Stimulated activated CD4-positive, alpha-beta T cell treated with anti-CD3 and anti-CD28 coated beads, Interleukin-4, amount 100 ng/mL, for 4 hours (primary cell): ENCODE data around the gene ARHGAP15.

Experiments used
- DNase-seq, 2 experiments: peaks; one replicate each; pipeline ENCODE4 v3.0.0-alpha.2; 2020

ARHGAP15 gene

DNA sequence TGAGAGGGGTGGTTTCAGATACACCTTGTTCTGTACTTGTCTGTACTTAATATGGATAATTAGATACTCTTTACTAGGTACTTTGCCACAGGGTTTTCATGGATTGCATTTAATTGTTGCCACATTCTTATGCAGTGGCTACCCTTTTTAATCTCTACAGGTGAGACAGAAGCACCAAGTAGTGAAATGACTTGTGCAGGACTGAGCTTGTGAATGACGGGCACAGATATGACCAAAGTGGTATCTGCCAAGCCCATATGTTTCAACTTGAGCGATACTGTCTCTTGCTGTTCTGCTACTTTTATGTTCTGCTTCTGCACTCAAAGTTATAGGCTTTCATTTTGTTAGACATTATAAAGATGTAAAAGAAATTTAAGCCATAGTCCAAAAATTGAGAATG is 288.2 kb downstream of the ARHGAP15 start:
- no peak for DNase-seq

DNA sequence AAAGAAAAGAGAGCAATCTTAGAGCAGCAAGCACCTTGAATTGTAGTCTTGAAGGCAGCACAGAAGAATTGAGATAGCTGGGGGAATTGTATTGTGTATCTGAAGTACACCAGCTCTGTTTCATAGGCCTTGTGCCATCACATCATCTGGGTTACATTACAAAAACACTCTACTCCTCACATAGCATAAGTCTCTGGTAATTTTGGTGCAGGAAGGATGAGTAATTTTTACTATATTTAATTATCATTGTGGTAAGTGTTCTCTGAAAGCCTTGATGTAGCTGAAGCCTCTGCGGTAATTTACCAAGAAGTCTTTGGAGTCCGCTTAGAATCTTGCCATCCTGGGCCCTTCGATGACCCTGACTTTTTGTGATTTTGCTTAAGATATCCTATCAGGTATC is 291.1 kb downstream of the ARHGAP15 start:
- no peak for DNase-seq

DNA sequence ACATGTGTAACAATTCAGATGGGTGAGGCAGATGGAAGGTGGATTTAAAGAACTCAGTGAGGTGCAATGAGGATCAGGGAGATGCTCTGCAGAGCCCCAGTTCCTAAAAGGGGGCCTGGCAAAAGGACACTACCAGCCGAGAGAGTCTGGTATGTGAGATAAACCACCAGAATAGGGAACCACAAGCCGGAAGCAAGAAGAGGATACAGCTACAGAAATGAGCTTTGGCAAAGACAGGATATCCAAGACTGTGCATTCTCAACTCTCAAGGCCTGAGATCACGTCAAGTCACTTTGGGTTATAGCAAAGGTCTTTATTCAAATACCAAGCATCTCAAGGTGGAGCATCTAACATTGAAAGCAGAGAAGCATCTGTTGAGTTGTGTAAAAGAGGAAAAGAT is 293.5 kb downstream of the ARHGAP15 start:
- no peak for DNase-seq

DNA sequence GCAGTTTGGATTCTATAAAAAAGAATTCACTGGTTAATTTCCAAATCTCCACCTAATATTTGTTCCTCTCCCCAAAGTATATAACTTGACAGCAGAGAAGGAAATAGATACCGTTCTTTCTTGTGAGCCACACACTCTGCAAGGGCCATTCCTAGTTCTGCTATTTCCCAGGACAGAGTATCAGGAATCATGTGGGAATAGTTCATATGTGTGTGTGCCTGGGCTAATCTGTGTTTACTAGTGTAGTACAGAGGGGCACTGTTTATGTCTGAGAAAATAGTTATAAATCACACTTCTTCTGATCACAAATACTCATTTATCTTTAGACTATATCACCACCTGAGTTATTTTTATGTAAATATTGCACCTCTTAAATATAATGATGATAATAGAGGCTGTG is 296.7 kb downstream of the ARHGAP15 start:
- DNase-seq, result no peak

DNA sequence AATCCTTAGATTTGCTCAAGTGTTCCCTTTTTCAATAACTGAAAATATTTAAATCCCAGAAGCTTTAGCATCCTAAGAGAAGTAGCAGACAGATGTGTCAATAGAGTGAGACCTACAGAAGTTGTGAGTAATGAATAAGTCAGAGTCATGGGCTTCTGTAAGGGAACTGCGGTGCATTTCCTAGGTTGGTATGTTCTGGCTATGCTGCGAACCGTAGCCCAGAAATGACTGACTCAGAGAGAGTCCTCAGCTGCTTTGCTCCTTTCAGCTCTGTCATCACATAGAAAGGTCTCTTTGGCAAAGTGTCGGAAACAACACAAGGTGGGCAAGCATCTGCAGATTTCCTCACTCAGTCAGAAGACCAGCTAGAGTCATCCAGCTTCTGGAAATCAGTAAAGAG is 297.1 kb downstream of the ARHGAP15 start:
- DNase-seq, result no peak

DNA sequence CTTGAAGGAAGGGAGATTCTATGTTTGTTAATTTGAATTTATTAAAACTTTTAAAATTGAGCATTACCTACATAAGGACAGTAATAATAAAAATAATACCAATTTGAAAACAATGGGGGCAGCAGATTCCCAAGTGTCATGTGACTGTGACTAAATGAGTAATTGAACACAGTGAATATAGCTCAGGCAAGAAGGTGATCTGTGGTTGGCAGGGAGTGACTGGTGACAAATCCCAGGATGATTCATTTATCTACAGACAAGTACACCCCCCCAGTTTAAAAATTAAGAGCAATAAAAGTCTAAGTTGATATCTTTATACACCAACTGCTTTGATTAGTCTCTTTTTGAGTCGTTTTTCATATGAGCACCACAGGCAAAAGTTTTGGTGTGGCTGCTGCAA is 299.5 kb downstream of the ARHGAP15 start:
- peak in 1 of 2 experiments; percentile 41 for DNase-seq

DNA sequence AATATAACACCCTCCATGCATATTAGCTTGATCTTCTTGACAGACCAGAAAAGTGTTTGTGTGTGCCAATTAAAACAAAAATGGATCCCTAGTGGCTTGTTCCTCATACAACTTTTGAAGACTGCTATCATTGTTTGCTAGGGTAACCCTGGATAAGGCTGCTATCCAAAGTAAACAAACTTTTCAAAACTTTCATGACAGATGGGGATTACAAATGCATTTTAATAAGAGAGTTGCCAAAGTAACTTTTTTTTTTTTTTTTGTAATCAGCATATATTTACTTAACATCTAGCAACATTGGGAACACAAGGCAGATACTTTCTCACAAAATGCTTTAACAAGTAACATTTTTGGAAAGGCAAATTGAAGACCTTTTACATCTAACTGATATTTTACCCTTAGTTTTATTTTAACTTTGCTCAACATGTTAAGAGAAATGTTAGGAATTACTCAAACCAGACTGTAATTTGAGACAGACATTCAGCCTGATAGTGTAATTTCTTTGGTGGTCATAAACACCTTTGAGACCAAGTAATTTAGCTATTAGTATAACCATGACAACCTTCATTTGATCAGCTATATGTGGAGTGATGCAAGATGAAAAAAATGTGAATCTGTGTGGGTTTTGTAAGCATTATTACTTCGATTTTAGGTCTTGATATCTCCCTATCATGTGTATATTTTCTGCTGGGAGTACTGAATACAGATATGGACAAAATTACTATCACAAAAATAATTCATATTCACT is 300.9 kb downstream of the ARHGAP15 start:
- no peak for DNase-seq

DNA sequence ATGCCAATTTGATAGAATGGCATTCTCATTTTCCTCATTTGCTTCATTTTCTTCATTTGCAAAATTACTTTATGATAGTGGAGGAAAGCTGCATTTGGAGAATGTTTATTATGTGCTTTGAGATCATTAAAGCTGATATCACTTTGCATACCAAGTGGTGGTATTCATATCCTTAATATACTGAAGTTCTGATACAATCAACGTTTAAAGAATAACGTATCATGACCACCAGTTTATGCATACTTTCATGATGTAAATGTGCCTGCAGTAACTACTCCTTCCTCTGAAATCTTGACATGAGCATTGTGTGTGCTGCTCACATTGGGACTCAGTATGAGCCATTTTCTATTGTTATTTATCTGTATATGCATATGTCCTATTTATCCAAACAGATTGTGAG is 302.1 kb downstream of the ARHGAP15 start:
- DNase-seq, result no peak

DNA sequence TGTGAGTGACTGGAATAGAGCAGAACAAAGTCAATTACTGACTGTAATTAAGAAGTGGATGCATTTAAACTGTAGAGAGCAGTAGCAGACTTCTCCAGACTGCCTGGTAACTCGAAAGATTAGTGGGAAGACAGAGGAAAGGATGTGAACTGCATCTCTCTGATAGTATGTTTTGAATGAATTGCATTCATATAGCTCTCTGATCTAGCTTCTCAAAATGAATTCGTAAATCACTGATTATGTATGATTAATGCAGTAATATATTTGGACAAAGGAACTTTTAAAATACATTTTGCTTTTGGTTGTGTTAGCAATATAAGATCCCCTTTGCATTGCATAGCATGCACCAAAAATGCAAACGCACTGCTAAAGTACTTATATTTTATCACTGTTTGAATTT is 304.0 kb downstream of the ARHGAP15 start:
- DNase-seq, result no peak

DNA sequence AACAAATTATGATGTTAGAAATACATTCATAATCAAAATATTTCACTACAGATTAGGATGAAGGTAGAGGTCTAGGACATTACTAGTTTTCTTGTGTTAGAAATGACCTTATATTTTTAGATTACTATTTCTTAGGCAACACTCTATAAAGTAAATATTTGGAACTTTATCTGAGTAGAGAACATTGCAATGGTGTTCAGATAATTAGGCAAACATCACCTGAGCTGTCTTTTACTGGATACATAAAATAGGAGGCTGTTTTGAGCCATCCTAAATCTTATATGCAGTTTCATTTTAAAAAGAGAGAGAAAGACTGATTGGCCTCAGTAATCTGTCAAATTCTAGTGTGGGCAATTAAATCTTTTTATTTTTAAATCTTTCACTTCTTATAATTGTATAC is 304.6 kb downstream of the ARHGAP15 start:
- DNase-seq, result no peak

DNA sequence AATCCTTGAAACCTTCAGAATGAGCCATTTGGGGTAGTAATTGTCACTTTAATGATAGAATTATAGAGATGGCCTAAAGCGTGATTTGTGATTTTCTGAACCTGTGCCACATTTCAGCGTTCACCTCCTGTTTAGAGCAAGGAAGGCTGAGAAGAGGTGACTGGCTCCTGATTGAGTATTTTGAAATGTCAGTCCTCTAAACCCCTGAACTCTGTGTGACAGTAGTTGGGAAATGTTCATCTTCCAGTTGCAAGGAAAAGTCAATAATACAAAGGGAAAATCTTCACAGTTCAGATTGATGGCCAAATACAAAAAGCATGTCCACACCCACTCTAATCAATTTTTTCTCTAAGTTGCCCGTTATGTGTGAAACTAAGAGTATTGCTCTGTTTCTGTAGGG is 305.2 kb downstream of the ARHGAP15 start:
- DNase-seq, result no peak

DNA sequence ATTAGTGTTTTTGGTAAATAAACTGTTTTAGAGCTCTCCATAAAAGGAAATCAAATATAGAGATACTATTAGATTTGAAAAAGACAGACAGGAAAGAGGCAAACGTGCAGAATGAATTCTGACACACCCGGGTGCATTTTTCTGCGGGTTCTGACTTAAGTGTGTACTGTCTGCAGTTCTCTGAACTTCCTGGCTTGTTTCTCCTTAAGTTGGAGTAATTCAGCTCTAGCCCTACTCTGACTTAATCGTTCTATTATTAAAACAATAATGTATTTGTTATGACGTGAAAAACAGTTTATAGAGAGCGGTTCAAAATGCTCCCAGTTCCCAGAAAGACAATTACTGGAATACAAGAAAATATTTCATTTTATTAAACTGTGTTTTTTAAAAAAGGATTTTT is 305.9 kb downstream of the ARHGAP15 start:
- DNase-seq, result no peak

DNA sequence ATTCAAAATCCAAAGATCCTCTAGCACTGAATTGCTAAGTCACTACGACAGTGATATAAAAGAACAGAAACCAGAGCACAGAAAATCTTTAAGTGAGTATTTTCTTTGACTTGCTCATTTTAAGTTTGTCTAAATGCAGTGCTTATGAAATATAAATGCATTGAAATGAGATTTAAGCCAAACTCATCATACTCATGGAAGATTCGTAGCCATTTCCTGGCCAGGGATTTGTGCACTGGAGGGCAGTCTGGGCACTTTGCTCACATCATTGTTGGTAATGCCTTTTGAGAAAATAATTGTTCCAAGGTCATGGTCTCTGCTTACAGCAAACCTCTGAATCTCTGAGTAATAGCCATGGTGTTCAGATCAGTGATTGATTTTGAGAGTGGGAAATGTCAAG is 307.7 kb downstream of the ARHGAP15 start:
- no peak for DNase-seq

DNA sequence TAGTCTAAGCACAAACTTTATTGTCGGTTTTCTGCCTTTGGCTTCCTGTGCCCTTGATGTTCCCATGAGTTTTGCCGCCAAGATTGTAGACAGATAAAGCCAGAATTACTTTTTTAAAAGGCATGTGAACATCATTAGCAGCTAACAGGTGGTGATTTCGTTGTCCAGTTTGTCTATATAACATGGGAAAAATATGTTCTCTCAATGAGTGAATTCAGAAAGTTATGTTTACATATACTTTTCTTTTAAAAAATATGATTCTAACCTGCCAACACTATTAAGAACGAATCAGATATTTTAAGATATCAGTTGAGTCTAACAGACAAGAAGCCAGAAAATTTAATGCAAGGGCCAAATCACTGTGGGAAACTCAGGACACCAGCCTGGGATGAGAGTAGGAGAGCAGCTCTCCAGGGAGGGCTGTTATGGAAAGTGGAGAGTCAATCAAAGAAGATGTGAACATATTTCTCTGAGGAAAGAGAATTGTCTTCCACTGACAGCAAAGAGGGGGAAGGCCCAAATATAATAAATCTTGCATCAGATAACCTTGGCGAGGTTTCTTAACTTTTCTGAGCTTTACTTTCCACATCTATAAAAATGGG is 311.3 kb downstream of the ARHGAP15 start:
- DNase-seq, result no peak

DNA sequence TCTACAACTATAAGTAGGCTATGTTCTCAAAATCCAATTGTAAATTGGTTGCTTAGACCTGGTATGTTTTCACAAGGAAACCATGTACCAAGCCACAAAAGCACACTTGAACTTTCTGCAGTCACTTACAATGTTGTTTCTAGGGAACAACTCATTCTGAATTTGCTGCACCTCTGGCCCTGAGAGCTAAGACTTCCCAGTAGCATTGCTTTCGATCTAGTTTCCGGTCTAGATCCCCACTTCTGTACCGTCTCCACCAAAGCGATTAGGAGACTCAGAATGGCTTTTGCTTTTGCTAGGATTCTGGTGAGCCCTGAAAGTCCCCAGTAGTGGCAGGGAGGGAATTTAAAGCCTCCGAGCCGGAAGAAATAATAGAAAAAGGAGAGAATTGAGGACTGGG is 313.0 kb downstream of the ARHGAP15 start:
- no peak for DNase-seq

DNA sequence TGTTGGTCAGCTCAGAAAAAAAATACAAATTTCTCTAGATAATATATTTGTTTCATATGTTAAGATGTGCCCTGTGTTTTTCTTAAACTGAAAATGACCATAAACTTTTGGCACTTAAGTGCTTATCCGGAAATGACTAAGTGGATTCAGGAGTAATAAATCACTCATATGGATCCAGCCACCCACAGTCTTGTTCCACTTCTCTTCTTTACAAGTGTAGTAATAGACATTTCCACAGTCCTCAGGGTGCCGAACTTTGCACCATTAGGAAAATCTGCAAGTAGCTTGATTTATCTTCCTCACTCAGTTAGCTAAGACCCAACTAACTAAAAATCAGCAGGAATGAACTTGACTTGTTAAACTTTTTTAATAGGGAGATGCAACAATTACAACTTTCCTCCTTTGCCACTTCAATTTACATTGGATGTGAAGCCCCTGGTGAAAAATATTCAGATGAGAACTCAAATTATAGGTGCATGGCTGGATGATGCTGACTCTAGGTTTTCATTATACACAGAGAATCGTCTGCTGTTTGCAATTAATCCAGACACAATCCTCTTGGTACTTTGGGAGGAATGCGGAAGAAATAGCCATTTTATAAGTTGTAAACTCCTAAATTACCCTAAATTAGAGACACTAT is 322.5 kb downstream of the ARHGAP15 start:
- no peak for DNase-seq

DNA sequence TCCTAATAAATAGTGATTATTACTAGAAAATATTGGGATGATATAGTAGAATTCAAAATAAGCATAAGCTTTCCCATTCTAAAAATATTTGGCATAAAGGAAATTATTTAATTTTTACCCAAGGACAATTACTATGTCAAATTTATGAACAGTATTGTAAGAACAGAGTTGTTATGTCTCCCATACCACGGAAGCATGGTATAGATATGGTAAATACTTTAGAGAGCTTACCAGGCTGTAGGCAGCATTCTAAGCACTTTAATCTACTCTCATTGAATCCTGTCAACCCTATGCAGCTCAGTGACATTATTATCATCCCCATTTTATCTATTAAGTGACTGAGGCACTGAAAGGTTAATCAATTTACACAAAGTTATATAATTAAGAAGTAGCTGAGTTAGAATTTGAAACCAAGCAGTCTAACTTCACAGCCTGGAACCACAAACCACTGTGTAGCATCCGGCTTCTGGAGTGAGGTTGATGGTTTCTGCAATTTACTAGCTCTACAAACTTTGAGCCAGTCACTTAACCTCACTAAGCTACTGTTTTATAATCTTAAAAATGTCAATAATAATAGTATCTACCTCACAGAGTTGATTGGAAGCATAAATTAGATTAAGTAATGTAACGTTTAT is 323.7 kb downstream of the ARHGAP15 start:
- DNase-seq, result peak in 1 of 2 experiments; percentile 19

DNA sequence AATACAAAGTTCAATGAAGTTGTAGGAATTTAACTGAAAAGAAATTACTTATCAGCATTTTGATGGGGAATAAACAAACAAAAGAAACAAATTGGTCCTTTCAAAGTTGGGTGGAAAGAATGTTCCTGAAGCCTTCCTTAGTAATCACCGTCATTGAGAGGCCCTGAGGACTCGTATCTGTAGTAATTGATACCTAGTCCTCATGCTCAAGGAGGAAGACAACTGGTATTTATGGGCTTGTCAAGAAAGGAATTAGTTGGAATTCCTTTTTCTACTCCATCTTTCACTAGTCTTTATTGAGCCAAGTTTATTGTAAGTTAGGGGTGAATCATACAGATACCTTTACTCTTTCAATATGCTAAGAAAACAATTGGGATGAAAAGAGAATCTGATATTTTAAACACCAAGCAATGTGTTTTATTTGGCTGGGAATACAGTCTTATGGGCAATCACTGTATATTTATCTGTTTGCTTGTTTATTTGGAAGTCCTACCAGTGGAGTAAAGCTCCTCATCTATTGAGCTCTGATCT is 324.8 kb downstream of the ARHGAP15 start:
- DNase-seq, result no peak

DNA sequence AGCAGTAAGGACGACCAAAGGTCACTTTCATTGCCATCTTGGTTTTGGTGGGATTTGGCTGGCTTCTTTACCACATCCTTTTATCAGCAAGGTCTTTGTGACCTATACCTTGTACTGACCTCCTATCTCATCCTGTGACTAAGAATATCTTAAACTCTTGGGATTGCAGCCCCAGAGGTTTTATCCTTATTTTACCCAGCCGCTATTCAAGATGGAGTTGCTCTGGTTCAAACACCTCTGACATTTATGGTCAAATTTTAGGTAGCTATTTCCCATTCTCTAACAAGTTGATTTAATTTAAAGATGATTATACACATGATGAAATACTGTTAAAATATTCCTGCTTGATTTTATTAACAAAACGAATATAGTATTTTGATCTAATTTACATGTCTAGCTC is 326.1 kb downstream of the ARHGAP15 start:
- no peak for DNase-seq

DNA sequence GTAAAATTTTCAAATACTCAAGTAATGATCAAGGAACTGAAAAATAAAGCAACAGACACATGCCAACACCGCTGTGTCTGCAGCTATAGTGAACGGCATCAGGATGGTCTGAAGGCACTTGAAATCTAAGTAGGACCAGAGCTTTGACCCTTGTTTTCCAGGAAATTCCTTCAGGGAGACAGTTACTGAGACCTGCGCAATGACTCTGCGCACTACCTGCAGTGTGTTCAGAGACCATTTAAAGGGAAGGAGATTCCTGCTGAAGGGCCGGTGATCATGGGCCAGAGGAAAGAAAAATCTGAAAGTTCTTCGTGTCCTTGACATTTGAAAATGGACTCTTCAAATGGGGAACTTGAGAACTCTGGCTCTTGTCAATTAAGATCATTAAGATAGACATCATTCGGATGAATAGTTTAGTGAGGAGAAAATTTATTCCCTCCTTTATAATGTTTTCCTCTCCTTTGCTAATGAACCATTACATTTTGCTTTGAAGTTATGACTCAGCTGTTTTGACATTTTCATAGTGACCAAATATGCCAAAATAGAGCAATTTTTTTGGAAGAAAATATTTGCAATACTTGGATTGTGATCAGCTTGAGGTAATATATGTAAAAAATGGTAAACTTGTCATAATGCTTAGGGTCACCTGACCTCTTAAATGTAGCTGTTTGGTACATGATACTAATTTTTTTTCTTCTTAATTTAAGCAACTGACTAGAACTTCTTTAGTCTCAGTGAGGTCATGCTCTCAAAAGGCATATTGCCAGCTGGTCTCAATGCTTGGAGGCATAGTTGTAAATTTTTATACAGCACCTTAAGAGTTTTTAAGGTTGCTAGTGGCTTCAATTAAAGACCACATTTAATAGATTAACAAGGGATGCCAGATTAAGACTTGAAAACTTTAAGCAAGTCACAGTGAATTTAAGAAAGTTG is 329.3 kb downstream of the ARHGAP15 start:
- no peak for DNase-seq

DNA sequence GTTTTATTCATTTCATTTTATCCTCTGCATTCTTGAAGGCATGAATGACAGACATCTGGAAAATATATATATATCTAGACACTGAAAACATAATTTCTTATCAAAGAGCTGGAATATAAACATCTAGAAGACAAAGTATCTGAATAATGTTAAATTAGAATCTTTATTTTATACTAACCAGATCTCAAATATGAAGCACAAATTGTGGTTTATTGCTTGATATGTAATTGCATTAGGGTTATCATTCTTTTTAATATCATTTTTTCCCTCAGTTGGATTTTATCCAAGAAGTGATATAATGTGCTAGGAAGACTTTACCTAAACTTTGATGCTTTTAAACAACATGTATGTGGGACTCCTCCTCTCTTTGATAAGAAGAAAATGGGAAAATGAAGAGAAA is 331.2 kb downstream of the ARHGAP15 start:
- DNase-seq, result no peak

DNA sequence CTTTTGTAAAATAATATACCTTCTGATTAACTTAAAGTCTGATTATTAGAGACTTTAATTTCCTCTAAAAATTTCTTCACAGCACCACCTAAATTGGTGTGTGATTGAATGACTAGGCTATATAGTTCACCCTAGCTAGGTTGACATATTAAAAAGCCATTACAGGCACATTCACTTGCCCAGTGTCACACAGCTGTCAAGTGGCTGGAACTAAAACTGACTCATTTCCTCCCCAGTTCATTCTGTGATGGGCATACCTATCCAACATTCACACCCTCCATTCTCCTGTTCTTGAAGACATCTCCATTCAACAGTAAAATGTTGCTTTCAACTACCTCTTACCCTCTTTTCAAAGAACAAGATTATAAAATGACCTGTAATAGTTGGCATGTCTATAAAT is 334.5 kb downstream of the ARHGAP15 start:
- DNase-seq, result no peak

DNA sequence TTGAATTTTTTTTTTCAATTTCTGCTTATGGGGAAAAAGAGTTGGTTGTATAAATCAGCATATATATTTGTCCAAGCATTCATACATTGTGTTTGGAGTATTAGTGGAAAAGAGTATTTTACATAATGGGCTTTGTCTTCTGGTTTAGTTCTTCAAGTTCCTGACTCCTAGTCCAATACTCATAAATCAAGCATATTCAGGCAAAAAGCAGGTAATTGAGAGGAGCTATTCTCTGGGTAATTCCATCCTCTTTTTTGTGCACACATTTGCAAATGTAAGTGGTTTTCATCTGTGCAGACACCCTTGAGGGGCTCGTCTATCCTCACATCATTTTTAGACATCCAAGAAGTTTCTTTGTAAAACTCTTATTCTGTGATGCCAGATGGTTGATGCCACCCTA is 337.2 kb downstream of the ARHGAP15 start:
- DNase-seq, result no peak
